ENCODE data around the gene CLK3.
A peak's percentile ranks its signal among the peaks of the same experiment; 100 is the strongest.
"Not testable (repeated sequence)": the region's sequence is repeated elsewhere in the genome, so short reads cannot be mapped to it uniquely, and the experiment has no call there.

CLK3 gene

DNA sequence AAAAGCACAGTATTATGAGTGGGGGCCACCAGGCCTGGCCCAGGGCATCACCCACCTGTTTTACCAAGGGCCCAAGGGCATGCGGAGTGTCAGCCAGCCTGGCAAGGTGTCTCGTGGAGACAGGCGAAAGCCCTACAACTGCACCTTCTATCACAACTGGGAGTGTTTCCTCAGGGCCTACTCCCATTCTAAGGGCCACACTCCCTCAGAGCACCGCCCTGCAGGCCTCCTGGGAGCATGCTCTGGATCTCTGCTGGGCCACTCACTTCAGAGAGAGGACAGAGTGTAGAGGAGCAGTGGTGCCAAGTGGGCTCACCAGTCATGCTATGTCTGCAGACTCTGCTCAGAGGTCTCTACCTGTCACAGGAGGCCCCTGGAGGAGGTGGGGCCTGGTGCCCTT, 21.2 kb upstream of the CLK3 start:
- ChIA-PET POLR2A (no interaction called here), CTCF (interaction anchor here (0.6 kb wide), 1 partner anchor 123 kb away, joined by 4 read pairs; no protein-coding TSS in a partner anchor)
- H3K9me3 ChIP-seq (ENCODE audit: control insufficient read depth, insufficient read depth, low read depth, low read length): no peaks in the 10 kb centered on the region
- H3K4me1 ChIP-seq (ENCODE audit: control insufficient read depth, insufficient read depth, low read length): no peaks in the 10 kb centered on the region
- TF ChIP-seq, protein P1, sequence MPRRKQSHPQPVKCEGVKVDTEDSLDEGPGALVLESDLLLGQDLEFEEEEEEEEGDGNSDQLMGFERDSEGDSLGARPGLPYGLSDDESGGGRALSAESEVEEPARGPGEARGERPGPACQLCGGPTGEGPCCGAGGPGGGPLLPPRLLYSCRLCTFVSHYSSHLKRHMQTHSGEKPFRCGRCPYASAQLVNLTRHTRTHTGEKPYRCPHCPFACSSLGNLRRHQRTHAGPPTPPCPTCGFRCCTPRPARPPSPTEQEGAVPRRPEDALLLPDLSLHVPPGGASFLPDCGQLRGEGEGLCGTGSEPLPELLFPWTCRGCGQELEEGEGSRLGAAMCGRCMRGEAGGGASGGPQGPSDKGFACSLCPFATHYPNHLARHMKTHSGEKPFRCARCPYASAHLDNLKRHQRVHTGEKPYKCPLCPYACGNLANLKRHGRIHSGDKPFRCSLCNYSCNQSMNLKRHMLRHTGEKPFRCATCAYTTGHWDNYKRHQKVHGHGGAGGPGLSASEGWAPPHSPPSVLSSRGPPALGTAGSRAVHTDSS (tag by site-specific recombination; IDR thresholded peaks at IDR 0.05): no peak
- TF ChIP-seq SALL2 (tag by site-specific recombination; IDR thresholded peaks at IDR 0.05; ENCODE audit: borderline replicate concordance): no peak
- TF ChIP-seq ZNF10 (tag by site-specific recombination; IDR thresholded peaks at IDR 0.05): no peak
- peak; percentile 17; the same call in 1 of the 2 replicates for TF ChIP-seq WT1 (tag by site-specific recombination; IDR thresholded peaks at IDR 0.05)
- TF ChIP-seq, protein P2, sequence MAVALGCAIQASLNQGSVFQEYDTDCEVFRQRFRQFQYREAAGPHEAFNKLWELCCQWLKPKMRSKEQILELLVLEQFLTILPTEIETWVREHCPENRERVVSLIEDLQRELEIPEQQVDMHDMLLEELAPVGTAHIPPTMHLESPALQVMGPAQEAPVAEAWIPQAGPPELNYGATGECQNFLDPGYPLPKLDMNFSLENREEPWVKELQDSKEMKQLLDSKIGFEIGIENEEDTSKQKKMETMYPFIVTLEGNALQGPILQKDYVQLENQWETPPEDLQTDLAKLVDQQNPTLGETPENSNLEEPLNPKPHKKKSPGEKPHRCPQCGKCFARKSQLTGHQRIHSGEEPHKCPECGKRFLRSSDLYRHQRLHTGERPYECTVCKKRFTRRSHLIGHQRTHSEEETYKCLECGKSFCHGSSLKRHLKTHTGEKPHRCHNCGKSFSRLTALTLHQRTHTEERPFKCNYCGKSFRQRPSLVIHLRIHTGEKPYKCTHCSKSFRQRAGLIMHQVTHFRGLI (tag by site-specific recombination; IDR thresholded peaks at IDR 0.05): no peak
- peaks cover 9 to 71% of the 10 kb centered on the region in 2 experiments; a peak in 2 of 3 replicates for H3K36me3 ChIP-seq (ENCODE audit: control insufficient read depth in 2 of 2, insufficient read depth in 1 of 2, low read length in 2 of 2)
- no peak overlapping the region for H3K4me3 ChIP-seq (ENCODE audit: low read depth, low read length)
- H3K27ac ChIP-seq (ENCODE audit: extremely low read depth, low read depth, low read length): no peak overlapping the region

DNA sequence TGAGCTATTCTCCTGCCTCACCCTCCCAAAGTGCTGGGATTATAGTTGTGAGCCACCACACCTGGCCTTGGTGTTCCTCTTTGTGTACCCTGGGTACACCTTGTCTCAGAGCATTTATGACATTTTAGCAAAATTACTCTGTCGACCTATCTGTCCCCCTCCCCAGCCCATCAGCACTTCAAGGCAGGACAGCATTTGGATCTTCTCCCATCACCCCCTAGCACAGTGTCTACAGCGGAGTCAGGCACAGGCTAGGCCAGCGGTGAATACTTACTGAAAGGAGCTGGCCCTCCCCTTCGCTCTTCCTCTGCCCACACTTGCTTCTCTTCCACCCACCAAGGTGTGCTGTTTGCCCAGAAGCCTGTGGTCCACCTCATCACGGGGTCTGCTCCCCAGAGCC, 20.4 kb upstream of the CLK3 start:
- peaks cover 9 to 66% of the 10 kb centered on the region in 2 experiments; a peak in 2 of 3 replicates for H3K36me3 ChIP-seq (ENCODE audit: control insufficient read depth in 2 of 2, insufficient read depth in 1 of 2, low read length in 2 of 2)
- CTCF ChIA-PET: no interaction called here
- H3K4me3 ChIP-seq (ENCODE audit: low read depth, low read length): no peak overlapping the region

DNA sequence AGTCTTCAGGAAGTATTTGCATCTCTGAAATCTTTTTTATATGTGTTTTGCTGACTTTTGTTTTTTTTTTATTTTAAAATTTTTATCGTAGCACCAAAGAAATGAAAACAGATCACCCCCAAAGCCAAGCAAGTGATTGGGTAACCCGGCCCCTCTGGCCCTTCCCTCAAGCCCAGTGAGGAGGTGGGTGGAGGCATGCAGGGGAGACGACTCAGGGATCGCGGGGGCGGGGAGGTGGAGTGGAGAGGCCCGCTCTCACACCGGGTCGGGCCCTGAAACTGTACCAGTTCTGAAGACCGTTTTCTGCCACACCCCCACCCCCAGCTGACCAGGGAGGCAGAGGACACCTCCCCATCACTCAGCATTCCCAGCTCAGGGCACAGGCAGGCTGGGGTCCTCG, 18.9 kb upstream of the CLK3 start:
- POLR2A ChIA-PET; H3K9me3 ChIP-seq (ENCODE audit: control insufficient read depth, insufficient read depth, low read depth, low read length); H3K4me3 ChIP-seq (ENCODE audit: low read depth, low read length); H3K4me1 ChIP-seq (ENCODE audit: control insufficient read depth, insufficient read depth, low read length); H3K27ac ChIP-seq (ENCODE audit: extremely low read depth, low read depth, low read length); CTCF ChIA-PET: not testable (repeated sequence)
- H3K36me3 ChIP-seq (ENCODE audit: control insufficient read depth in 2 of 2, insufficient read depth in 1 of 2, low read length in 2 of 2): peaks cover 9 to 51% of the 10 kb centered on the region in 2 experiments; a peak in 2 of 3 replicates

More for the DNA sequence above, 20.4 kb upstream of the CLK3 start:
- Histone ChIP-seq H3K27ac (ENCODE audit: extremely low read depth, low read depth, low read length) (no peak overlapping the region), H3K9me3 (ENCODE audit: control insufficient read depth, insufficient read depth, low read depth, low read length) (no peaks in the 10 kb centered on the region), H3K4me1 (ENCODE audit: control insufficient read depth, insufficient read depth, low read length) (no peaks in the 10 kb centered on the region)
- POLR2A ChIA-PET: no interaction called here
- no peak for TF ChIP-seq ZNF548 (tag by site-specific recombination; IDR thresholded peaks at IDR 0.05)
- TF ChIP-seq ZNF776 (tag by site-specific recombination; IDR thresholded peaks at IDR 0.05; ENCODE audit: borderline replicate concordance): no peak
- no peak for TF ChIP-seq KLF16 (tag by site-specific recombination; IDR thresholded peaks at IDR 0.05)
- TF ChIP-seq ZNF677 (tag by site-specific recombination; IDR thresholded peaks at IDR 0.05): no peak
- TF ChIP-seq ZSCAN16 (tag by site-specific recombination; IDR thresholded peaks at IDR 0.05): no peak
- TF ChIP-seq ZFP41 (tag by site-specific recombination; IDR thresholded peaks at IDR 0.05; ENCODE audit: borderline replicate concordance): no peak

DNA sequence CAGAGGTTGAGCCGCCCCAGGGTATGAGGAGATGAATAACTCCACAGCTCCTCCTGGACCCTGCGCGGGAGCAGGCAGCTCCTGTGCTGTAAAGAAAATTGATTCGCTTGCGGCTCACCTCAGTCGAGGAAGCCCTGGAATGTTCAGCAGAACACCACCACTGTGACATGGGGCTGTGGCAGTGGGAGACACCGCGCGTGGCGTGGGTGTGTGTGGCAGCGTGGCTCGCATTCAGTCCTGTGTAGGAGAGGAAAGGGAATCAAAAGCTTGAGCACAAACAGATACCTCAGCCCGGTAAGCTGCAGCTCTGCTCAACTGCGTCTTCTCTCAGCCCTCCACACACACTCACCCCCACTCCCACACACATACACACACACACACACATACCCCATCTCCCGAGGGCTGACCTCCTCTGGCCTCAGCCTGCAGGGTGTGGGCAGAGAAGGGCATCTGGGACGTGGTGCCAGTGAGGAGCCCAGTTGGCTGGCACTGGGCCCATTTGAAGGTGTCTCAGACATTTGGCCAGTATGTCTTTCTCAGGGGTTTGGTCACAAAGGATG, 18.4 kb upstream of the CLK3 start:
- POLR2A ChIA-PET: interaction anchor here (1.5 to 2.2 kb wide), 2 partner anchors 18 to 136 kb away, joined by 5 to 8 read pairs; partner anchors contain the start of genes CLK3 and UBL7
- H3K4me3 ChIP-seq (ENCODE audit: low read depth, low read length); H3K4me1 ChIP-seq (ENCODE audit: control insufficient read depth, insufficient read depth, low read length); H3K27ac ChIP-seq (ENCODE audit: extremely low read depth, low read depth, low read length); H3K9me3 ChIP-seq (ENCODE audit: control insufficient read depth, insufficient read depth, low read depth, low read length); CTCF ChIA-PET: not testable (repeated sequence)
- peaks cover 9 to 46% of the 10 kb centered on the region in 2 experiments; a peak in 2 of 3 replicates for H3K36me3 ChIP-seq (ENCODE audit: control insufficient read depth in 2 of 2, insufficient read depth in 1 of 2, low read length in 2 of 2)
- peak; percentile 67 for TF ChIP-seq ZFHX2 (tag by site-specific recombination; conservative IDR thresholded peaks at IDR 0.05)
- TF ChIP-seq EGR2 (tag by site-specific recombination; IDR thresholded peaks at IDR 0.05; ENCODE audit: low read depth): peak; percentile 66

Measured in HEK293 (cell line).